Measurements from ENCODE around the gene TRIP10.
"Not testable (repeated sequence)": the region's sequence is repeated elsewhere in the genome, so short reads cannot be mapped to it uniquely, and the experiment has no call there.

Gene TRIP10

DNA sequence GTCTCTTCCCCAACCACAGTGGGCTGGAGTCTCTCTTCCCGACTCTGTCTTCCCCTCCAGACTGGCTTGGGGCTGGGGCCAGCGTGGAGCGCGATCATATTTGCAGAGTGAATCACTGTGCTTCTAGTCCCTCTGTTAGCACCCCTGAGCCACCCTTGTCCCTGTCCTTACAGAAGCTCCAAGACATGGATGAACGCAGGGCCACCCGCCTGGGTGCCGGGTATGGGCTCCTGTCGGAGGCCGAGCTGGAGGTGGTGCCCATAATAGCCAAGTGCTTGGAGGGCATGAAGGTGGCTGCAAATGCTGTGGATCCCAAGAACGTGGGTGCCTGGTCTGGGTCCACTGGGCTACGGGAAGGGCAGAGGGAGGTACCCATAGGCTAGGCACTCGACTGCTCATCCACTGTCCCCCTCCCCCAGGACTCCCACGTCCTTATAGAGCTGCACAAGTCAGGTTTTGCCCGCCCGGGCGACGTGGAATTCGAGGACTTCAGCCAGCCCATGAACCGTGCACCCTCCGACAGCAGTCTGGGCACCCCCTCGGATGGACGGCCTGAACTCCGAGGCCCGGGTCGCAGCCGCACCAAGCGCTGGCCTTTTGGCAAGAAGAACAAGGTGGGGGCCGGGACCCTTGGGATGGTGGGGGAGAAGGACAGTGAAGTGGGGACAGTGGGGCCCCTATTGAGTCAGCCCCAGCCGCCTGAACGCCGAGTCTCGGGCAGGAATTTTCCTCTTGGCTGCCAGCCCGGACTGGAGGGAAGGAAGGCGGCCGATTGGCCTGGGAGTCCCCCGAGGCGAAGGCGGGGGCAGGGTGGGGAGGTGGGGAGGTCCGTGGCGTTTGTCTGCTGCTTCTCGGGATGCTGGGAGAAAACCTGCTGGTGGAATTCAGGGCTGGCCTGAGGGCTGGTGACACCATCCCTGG lies 5.2 kb downstream of the TRIP10 start:
- no peak for DNase-seq

DNA sequence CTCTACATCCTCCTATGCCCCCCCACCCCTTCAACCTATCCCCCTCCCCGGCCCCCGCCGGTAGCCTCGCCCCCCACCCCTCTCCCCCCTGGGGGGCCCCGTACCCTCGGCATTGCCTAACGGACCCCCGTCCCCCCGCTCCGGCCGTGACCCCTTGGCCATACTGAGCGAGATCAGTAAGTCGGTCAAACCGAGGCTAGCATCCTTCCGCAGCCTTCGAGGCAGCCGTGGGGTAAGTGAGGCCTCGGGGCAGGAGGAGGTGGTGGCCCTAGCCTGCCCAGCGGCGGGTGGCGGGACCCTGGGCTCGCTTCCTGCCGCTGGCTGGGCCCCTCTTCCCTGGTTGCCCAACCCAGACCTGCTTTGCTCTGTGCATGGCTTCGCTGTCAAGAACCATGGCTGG lies 6.5 kb downstream of the TRIP10 start:
- no peak for DNase-seq

DNA sequence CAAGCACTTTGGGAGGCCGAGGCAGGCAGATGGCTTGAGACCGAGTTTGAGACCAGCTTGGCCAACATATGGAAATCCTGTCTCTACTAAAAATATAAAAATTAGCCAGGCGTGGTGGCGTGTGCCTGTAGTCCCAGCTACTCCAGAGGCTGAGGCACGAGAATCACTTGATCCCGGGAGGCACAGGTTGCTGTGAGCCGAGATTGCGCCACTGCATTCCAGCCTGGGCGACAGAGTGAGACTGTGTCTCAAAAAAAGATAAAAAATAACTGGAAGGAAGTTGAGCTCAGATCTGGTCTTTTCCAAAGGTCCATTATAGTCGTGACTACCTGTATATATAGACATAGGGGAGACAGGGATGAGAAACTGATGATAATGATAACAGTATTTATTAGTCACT lies 9.1 kb downstream of the TRIP10 start:
- DNase-seq, result not testable (repeated sequence)

DNA sequence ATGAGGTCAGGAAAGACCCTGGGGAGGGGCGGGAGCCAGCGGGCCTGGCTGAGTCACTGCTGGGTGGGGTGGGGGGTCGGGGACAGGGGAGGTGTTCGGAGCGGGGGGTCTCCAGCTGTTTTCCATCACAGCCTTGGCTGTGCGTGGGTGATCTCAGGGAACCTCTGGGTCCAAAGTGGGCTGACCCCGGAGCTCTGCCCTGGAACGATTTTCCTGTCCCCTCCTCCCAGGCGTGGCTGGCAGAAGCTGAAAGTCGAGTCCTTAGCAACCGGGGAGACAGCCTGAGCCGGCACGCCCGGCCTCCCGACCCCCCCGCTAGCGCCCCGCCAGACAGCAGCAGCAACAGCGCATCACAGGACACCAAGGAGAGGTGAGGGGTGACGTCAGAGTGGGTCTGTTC lies 10.6 kb downstream of the TRIP10 start:
- DNase-seq, result no peak

DNA sequence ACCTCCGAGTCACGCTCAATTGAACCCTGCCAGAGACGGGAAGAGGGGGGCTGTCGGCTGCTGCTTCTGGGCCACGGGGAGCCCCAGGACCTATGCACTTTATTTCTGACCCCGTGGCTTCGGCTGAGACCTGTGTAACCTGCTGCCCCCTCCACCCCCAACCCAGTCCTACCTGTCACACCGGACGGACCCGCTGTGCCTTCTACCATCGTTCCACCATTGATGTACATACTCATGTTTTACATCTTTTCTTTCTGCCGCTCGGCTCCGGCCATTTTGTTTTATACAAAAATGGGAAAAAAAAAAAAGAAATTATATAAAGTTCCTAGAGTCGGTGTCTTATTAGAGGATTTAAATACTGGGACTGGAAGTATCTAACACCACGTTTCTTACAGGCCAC lies 11.7 kb downstream of the TRIP10 start:
- DNase-seq, result no peak

DNA sequence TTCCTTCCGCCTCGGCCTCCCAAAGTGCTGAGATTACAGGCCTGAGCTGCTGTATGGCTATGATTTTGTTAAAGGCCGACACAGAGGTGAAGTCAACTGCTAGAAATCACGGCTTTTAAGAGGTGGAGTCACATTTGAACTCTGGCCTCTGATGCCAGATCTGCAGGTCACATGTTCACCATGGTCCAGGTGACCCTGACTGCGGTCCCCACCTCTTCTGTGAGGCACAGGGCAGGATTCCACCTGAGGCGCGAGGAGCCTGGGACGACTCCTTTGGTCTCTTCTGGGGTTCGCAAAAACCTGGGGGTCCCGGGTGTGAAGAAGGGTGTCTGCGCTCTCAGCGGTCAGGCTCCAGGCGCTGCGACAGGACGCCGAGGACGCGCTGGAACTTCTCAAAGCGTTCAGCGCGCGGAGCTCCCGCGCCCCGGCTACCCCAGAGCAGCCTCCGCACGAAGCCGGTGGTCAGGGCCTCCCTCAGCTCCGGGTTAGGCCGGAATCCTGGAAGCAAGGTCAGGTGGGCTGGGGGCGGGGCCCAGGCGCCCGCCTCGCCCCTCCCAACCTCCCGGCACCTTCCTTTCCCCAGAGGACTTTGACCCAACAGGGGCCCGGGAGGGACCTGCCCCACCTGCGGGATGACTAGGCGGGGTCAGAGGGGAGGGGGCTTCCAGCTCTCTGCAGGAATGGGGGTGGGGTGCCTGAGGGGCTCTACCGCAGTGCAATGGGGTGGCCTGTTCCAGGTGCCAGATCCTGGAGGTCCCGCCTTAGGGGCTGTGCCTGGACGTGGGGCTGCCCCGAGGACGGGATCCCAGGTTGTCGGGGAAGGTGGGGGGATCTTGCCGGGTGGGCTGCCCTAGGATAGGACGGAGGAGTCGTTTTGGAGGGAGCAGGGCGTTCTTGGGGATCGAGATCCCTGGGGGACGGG lies 13.0 kb downstream of the TRIP10 start:
- no peak for DNase-seq

DNA sequence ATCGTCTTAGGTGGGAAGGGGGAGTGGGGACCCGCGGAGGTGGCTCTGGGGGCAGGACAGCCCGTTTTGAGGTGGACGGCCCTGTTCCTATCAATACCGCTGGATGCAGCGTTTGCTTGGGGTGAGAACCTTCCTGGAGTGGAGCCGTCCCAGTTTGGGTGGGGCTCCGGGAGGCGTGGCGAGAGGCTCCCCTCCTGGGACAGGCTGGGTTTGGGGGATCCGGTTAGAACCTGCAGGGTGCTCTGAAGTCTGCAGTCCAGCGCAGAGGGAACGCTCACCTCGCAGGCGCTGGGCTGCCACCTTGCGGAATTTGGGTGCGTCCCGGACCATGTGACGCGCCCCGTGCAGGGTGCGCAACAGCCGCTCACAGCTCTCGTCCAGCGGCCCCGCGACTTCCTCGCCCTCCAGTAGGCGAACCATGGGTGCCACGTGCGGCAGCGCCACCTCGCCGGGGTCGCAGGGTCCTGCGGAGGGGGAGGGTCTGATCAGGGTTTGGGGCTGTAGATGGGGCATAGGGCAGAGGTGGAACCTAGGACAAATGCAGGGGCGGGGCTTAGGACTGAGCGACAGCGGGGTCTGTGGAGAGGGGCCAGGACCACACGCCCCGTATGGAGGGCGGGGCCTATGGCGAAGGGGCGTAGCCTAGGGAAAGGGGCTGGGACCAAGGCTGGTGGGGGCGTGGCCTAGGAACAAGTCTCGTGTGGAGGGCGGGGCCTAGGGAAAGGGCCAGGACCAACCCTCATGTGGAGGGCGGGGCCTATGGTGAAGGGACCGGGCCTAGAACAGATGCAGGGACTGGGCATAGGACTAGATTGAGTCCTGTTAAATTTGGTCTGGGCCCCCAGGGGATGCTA lies 13.9 kb downstream of the TRIP10 start:
- no peak for DNase-seq

DNA sequence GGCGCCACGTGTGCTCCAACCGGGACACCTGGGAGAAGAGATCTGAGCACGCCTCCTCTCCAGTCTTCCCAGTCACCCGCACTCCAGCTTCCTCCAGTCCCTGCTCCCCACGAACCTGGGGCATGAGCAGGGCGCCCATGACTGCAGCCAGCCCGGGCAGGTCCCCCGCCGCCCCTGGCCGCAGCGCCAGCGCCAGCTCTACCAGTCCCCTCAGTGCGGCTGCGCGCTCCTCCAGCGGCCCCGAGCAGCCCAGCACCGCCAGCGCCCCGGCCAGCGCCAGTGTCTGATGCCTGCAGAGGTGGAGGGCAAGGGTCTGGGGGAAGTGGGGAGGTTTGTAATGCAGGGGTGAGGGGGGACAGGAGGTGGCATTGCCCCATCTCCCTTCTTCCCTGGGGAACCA lies 14.7 kb downstream of the TRIP10 start:
- DNase-seq, result no peak

DNA sequence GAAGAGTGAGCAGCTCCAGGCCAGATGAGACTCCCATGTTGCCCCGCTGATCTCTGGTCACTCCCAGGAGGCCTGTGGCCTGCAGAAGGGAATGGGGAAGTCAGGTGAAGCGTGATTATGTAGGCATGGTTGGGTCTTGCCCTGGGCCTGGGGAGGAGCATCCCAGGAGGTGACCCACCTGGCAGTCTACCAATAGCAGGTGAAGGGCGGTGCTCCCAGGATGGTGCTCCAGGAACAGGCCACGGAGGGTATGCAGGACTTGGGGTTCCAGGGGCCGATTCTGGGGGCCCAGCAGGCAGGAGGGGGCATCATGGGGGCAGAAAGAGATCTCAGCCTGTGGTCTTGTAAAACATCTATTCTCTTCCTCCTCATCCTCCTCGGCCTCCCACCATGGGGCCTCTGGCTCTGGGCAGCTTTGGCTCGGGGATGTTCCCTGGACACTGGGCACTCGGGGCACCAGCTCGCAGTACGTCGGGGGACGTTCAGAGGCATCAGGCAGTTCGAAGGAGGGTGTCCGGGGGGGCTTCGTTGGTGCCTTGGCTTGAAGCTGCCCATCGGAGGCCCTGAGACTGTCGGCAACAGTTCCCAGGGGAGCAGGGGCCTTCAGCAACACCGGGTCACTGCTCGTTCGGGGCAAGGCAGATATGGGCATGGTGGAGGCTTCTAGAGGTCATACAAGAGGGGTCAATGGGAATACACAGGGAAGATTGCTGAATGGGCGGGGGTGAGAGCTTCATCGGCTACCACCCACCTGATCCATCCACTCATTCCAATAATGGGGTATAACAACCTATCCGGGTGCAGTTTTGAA lies 15.4 kb downstream of the TRIP10 start:
- no peak for DNase-seq

DNA sequence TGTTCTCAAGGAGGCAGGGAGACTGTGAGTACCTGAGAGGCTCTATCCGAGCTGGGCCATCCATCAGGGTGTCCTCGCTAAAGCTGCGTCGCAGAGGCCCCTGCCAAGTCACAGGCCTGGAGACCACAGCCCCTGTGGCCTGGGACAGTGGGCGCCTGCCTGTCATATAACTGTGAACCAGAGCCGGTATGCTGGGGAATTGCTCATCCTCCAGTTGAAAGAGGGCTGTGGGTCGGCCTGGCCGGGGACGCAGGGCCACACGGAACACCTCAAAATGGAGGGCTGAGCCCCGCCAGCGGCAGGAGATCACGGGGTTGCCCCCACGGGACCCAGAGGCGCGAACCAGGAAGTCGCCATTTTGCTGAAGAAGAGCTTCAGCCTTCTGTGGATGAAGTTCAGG lies 21.1 kb downstream of the TRIP10 start:
- DNase-seq, result no peak

DNA sequence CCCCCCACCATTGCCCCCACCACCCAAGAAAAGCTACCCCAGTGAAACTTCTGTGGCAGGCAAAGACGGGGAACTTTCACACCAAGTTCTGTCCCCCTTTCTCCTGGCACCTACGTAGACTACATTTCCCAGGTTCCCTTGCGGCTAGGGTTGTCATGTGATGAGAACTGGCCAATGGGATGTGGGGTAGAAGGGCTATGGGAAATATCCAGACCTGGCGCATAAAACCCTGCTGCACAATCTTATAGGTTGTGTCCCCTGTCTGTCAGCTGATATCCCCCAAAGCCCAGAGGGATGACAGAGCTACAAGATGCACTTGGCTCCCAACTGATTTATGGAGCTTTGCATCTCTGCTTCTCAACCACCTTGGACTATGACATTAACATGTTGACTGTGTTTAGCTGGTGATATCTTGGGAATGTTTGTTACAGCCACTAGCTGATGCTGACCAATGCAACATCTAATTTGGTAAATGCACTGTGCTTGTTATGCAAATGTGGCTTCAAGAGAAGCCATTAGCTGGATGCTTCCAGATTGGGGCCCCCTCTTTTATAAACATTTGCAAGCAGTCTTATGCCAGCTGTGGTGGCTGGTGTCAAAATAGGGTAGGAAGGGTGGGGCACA lies 21.7 kb downstream of the TRIP10 start:
- DNase-seq, result no peak

DNA sequence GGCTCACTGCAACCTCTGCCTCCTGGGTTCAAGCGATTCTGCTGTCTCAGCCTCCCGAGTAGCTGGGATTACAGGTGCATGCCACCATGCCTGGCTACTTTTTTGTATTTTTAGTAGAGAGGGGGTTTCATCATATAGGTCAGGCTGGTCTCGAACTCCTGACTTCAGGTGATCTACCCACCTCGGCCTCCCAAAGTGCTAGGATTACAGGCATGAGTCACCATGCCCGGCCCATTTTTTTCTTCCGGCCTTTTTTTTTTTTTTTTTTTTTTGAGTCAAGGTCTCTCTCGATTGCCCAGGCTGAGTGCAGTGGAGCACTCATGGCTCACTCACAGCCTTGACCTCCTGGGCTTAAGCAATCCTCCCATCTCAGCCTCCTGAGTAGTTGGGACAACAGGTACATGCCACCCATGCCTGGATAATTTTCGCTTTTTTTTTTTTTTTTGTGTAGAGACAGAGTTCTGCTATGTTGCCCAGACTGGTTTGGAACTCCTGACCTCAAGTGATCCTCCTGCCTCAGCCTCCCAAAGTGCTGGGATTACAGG lies 22.8 kb downstream of the TRIP10 start:
- DNase-seq, result not testable (repeated sequence)

DNA sequence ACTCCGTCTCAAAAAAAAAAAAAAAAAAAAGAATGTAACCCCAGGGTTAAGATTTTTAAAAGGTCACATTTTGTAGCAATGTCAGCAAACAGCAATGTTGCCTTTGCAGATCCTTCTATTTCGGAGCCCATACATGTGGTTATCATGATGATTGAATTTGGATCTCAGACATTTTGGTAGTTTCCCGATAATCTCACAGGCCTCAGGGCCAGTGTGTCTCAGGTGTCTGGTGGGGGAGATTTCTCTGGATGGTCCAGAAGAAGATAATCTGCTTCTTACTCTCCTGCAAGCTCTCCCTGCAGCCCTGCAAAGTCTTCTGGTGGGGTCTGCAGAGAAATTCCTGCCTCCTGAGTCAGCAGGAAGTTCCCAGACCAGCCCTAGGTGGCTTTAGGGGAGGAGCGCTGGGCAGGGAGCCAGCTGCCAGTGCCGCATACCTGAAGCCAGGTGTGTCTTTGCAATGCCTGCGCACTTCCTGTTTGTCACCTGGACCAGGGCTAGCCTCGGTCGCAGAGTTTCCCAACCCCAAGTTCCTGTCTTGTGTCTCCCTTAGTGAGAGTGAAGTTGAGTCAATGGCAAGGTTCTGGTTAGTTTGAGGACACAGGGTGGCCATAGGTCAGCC lies 26.4 kb downstream of the TRIP10 start:
- DNase-seq, result no peak

DNA sequence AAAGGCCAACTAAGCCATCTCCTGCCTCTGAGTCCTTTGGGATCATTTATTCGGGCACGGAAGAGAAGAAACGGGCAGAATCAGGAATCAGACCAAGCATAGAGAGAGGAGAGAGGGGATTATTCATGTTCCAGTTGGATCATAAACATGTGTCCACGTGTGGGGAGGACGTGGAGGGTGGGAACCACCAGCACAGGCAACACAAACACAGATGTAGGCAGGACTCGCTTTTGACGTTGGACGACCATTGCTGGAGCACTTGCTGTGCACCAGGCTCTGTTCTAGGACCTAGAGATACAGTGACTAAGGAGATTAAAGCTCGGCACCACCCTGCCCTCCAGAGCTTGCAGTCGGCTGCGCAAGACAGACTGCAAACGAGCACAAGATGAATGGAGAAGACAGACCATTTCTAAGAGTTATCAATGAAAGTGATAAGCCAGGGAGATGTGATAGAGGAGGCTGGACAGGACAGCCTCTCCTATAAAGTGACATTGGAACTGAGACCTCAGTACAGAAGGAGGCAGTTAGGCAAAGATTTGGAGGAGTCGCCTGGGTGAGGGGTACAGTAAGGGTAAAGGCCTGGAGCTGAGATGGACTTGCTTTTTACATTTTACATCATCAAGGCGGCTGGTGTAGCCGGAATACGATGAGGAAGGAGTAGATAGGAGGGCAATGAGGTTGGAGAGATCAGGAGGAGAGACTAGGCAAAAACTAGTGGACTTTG lies 27.0 kb downstream of the TRIP10 start:
- no peak for DNase-seq

DNA sequence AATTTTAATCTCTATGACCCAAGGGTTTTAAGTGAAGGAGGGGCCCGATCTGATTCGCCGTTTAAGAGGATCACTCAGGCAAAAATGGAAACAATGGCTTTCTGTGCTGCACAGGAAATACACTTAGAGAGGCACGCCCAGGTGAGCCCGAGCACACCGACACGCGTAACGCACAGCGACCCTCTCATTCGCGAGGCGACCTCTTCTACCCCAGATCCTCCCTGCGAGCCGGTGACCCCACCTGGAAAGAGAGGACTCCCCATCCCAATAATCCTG lies 27.5 kb downstream of the TRIP10 start:
- no peak for DNase-seq

DNA sequence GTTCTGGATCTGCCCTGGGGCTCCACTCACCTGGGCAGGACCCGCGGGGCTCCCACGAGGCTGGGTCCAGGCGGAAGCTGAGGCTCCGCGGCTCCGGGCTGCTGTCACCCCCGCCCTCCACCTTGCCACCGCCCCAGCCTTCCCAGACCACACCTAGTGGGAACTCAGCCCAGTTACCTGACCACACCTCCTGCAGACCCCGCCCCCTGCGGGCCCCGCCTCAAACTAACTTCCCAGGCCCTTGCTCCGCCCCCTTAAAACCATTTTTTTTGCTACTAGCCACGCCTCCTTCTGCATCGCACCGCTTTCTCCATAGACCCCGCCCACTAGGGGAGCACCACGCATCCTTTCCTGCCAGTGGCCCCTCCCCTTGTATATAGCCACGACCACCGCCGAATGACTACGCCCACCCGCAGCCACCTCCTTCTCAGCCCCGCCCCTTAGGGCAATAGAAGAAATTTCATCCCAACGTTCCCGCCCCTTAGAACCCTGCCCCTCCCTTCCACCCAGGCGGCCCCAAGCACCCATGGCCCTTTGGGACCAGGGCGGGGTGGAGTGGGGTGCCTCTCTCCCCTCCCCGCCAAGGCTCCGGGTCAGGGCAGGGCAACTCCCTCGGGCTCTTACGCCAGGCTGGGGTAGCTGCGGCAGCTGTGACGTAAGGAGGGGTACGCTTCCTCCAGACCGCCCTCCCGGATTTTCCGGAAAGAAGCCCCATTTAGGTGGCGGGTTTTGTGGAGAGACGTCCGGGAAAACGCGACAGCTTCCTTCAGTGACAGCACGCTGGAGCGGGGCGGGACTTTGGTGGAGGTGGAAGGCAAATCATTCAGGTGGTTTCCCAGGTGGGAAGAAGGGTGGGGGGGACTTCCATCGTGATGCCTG lies 28.1 kb downstream of the TRIP10 start, which contains the start of gene SH2D3A:
TSS of gene SH2D3A (minus strand) at position 79 of the 879 bp plus-strand sequence. CDS start 3,687 bp downstream, outside the sequence.
- no peak for DNase-seq

DNA sequence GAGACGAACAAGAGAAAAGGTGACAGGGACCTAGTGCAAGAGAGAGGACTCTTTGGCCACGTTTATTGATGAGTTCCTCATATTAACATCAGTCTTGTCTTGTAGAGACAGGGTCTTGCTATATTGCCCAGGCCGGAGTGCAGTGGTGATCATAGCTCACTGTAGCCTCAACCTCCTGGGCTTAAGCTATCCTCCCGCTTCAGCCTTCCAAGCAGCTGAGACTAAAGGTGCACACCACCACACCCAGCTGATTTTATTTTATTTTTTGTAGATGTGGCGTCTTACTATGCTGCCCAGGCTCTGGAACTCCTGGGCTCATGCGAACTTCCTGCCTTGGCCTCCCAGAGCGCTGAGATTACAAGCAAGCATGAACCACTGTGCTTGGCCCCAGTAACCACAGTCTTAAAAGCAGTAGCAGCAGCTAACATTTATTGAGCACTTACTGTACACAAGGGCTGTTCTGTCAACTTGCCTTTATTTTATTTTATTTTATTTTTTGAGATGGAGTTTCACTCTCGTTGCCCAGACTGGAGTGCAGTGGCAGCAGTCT lies 28.8 kb downstream of the TRIP10 start:
- no peak for DNase-seq

DNA sequence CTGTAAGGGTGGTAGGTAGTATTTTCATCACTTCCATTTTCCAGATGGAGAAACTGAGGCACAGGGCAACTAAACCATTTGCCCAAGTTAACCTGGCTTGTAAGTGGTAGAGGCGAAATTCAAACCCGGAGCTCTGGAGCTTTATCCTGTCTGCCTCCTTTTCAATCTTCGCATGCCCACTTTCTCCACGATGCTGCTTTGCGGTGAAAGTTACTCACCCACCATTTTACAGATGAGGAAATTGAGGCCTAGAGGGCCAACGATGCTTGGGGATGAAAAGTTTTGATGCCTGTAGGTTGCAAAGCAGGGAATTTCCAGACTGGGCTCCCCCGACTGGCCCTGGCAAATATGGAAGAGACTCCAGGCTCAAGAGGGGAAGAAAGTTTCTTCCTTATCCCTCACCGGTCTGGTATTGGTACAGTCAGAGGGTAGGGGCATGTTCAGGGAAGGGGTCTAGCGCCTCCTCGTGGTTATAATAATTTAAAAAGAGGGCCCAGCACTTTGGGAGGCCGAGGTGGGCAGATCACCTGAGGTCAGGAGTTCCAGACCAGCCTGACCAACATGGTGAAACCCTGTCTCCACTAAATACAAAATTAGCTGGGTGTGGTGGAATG lies 29.6 kb downstream of the TRIP10 start:
- DNase-seq, result no peak
